GM21528 (cell line): Measurements from ENCODE around the gene MEAK7.

Source experiments
- ATAC-seq: cut with Tn5 transposase; IDR thresholded peaks from one replicate; pipeline ENCODE4 v1.9.1; 2021; ENCODE audit warnings: mild to moderate bottlenecking, moderate library complexity; ENCODE audit not compliant: unreplicated experiment, low FRiP score

MEAK7 gene

GRCh38 chr16:84476401-84476800 lies 28.1 kb downstream of the MEAK7 start:
- ATAC-seq, result no peak

GRCh38 chr16:84475643-84476240 lies 28.7 kb downstream of the MEAK7 start:
- no peak for ATAC-seq

- ATAC-seq, result no peak
These were observed 32.5 kb downstream of the MEAK7 start for GRCh38 chr16:84471966-84472365.

- ATAC-seq, result no peak
These were observed 33.1 kb downstream of the MEAK7 start for GRCh38 chr16:84471316-84471715.

- ATAC-seq, result no peak
These were observed 36.8 kb downstream of the MEAK7 start for GRCh38 chr16:84467709-84468108.

GRCh38 chr16:84467256-84467655 lies 37.2 kb downstream of the MEAK7 start:
- ATAC-seq, result no peak

GRCh38 chr16:84466692-84467091 lies 37.8 kb downstream of the MEAK7 start:
- ATAC-seq, result no peak

- no peak for ATAC-seq
These were observed 39.3 kb downstream of the MEAK7 start for GRCh38 chr16:84465154-84465553.

- ATAC-seq, result no peak
These were observed 40.3 kb downstream of the MEAK7 start for GRCh38 chr16:84464116-84464515.

- ATAC-seq, result no peak
These were observed 41.2 kb downstream of the MEAK7 start for GRCh38 chr16:84463221-84463620.

GRCh38 chr16:84462296-84463210 lies 41.9 kb downstream of the MEAK7 start:
- no peak for ATAC-seq

GRCh38 chr16:84461413-84462295 lies 42.8 kb downstream of the MEAK7 start:
- ATAC-seq, result no peak

GRCh38 chr16:84461029-84461412 lies 43.4 kb downstream of the MEAK7 start:
- no peak for ATAC-seq

GRCh38 chr16:84460406-84461028 lies 43.9 kb downstream of the MEAK7 start:
- no peak for ATAC-seq

- no peak for ATAC-seq
These were observed 44.5 kb downstream of the MEAK7 start for GRCh38 chr16:84459941-84460405.

- ATAC-seq, result no peak
These were observed 44.9 kb downstream of the MEAK7 start for GRCh38 chr16:84459533-84459894.

- ATAC-seq, result no peak
These were observed 45.6 kb downstream of the MEAK7 start for GRCh38 chr16:84458606-84459532.

- no peak for ATAC-seq
These were observed 49.4 kb downstream of the MEAK7 start for GRCh38 chr16:84455031-84455430.
